Smooth muscle cell (in vitro differentiated cells): ENCODE measurements around the gene ESPNL. TPM values are rescaled to one million over a fixed set of nuclear protein-coding genes. Genes with fewer than 3 reads are reported as not detected.

Experiments
- DNase-seq: peaks from one replicate; lab custom pipeline; 2025; ENCODE audit not compliant: unreplicated experiment; lab: John Stamatoyannopoulos, UW
- H2AFZ ChIP-seq: fragments of 200-600 bp; sonication (generic); 2 replicates; pipeline ENCODE4 v1.6.0; 2016; ENCODE audit warnings: antibody characterized with exemption, low read depth, mild to moderate bottlenecking
- H3F3A ChIP-seq: fragments of 200-600 bp; sonication (generic); 2 replicates; pipeline ENCODE4 v1.6.0; 2017; ENCODE audit warnings: antibody characterized with exemption, low read depth
- H3K27ac ChIP-seq: fragments of 200-600 bp; sonication (generic); 2 replicates; pipeline ENCODE4 v1.5.1; 2016; ENCODE audit warnings: low read depth, mild to moderate bottlenecking
- H3K27me3 ChIP-seq: fragments of 200-600 bp; sonication (generic); 2 replicates; pipeline ENCODE4 v1.6.1; 2016; ENCODE audit warnings: low read depth, mild to moderate bottlenecking
- H3K36me3 ChIP-seq: fragments of 200-600 bp; sonication (generic); 2 replicates; pipeline ENCODE4 v1.5.1; 2016; ENCODE audit warnings: low read depth
- H3K4me1 ChIP-seq: fragments of 200-600 bp; sonication (generic); 2 replicates; pipeline ENCODE4 v1.5.1; 2016; ENCODE audit warnings: low read depth
- H3K4me2 ChIP-seq: fragments of 200-600 bp; sonication (generic); 2 replicates; pipeline ENCODE4 v1.6.0; 2016; ENCODE audit warnings: mild to moderate bottlenecking
- H3K4me3 ChIP-seq: fragments of 200-600 bp; sonication (generic); 2 replicates; pipeline ENCODE4 v1.5.1; 2016; ENCODE audit warnings: mild to moderate bottlenecking
- H3K79me2 ChIP-seq: fragments of 200-600 bp; sonication (generic); 2 replicates; pipeline ENCODE4 v1.6.0; 2016; ENCODE audit warnings: low read depth, mild to moderate bottlenecking
- H3K9ac ChIP-seq: fragments of 200-600 bp; sonication (generic); 2 replicates; pipeline ENCODE4 v1.6.0; 2016; ENCODE audit warnings: low read depth
- H3K9me3 ChIP-seq: fragments of 200-600 bp; sonication (generic); replicated peaks from 2 replicates; pipeline ENCODE4 v1.5.1; 2016; ENCODE audit warnings: low read depth
- H4K20me1 ChIP-seq: fragments of 200-600 bp; sonication (generic); 2 replicates; pipeline ENCODE4 v1.6.0; 2016; ENCODE audit warnings: low read depth
- CTCF ChIP-seq: fragments of 200-600 bp; sonication (generic); IDR thresholded peaks from 2 replicates; pipeline ENCODE4 v1.5.1; 2017; ENCODE audit warnings: borderline replicate concordance, mild to moderate bottlenecking, antibody characterized with exemption; ENCODE audit not compliant: insufficient read depth, poor library complexity, severe bottlenecking
- WGBS: methylation state at CpG from one replicate; pipeline ENCODE4 v1.1.7; 2016; ENCODE audit warnings: low lambda C conversion rate; 5-methylcytosine and 5-hydroxymethylcytosine counted together
- polyA plus RNA-seq: library from polyadenylated mRNA; unstranded; fragments of >200 nt; fragmentation: Nextera tagmentation; extraction: Ambion mirVana; gene quantifications from 2 replicates; pipeline ENCODE4 v1.2.1, GENCODE V29; 2016
- total RNA-seq: library from RNA; depleted of rRNA; stranded (reverse); fragments of >200 nt; gene quantifications from 2 replicates; pipeline ENCODE4 v1.2.3, GENCODE V29; 2014

The ESPNL gene
- total and polyA plus RNA-seq, 2 experiments from 2014 or later, result 0.04 TPM; not detected in 1

GRCh38 chr2:238121511-238122286 is 21.6 kb downstream of the ESPNL start:
- peaks cover 16% of the 10 kb centered on the region for H3K27me3 ChIP-seq
- no peak overlapping the region for H3K9ac ChIP-seq
- no peaks in the 10 kb centered on the region for H3F3A ChIP-seq
- H3K9me3 ChIP-seq, result no peaks in the 10 kb centered on the region
- no peak for TF ChIP-seq CTCF
- no peak for DNase-seq
- no peaks in the 10 kb centered on the region for H3K79me2 ChIP-seq
- no peaks in the 10 kb centered on the region for H3K4me1 ChIP-seq
- H3K4me2 ChIP-seq, result no peak overlapping the region
- H4K20me1 ChIP-seq, result no peaks in the 10 kb centered on the region
- H2AFZ ChIP-seq, result no peak overlapping the region
- 94% methylated on average over 27 of the region's 27 CpGs for WGBS
- no peak overlapping the region for H3K4me3 ChIP-seq
- no peak overlapping the region for H3K27ac ChIP-seq
- no peaks in the 10 kb centered on the region for H3K36me3 ChIP-seq

GRCh38 chr2:238122287-238123217 is 22.4 kb downstream of the ESPNL start:
- no peak for DNase-seq
- Histone ChIP-seq H3K36me3 (no peaks in the 10 kb centered on the region), H4K20me1 (no peaks in the 10 kb centered on the region), H3K27ac (no peak overlapping the region), H3K27me3 (peaks cover 16% of the 10 kb centered on the region), H3K79me2 (no peaks in the 10 kb centered on the region), H3K4me2 (no peak overlapping the region), H3F3A (no peaks in the 10 kb centered on the region), H2AFZ (no peak overlapping the region), H3K9me3 (no peaks in the 10 kb centered on the region), H3K4me3 (no peak overlapping the region), H3K4me1 (no peaks in the 10 kb centered on the region), H3K9ac (no peak overlapping the region)
- TF ChIP-seq CTCF, result no peak
- 88% methylated on average over 29 of the region's 29 CpGs for WGBS

- Histone ChIP-seq H3K27ac (no peak overlapping the region), H3K4me2 (no peak overlapping the region), H3K9me3 (no peaks in the 10 kb centered on the region), H2AFZ (no peak overlapping the region), H3K4me3 (no peak overlapping the region), H3K9ac (no peak overlapping the region), H3K27me3 (peaks cover 16% of the 10 kb centered on the region), H3K79me2 (no peaks in the 10 kb centered on the region), H4K20me1 (no peaks in the 10 kb centered on the region), H3K4me1 (no peaks in the 10 kb centered on the region), H3F3A (no peaks in the 10 kb centered on the region), H3K36me3 (no peaks in the 10 kb centered on the region)
- 87% methylated on average over 21 of the region's 22 CpGs for WGBS
- TF ChIP-seq CTCF, result no peak
- no peak for DNase-seq
Observed at GRCh38 chr2:238123218-238123971, 23.3 kb downstream of the ESPNL start.
